SU-DHL-6 (cell line): ENCODE data around the gene C2orf92.

Source experiments
- CTCF ChIP-seq: fragments of 200-600 bp; sonication (generic); IDR thresholded peaks from one replicate; pipeline ENCODE4 v1.5.1; 2017; ENCODE audit warnings: antibody characterized with exemption, mild to moderate bottlenecking, low read length, moderate library complexity; ENCODE audit not compliant: insufficient read depth, poor library complexity, severe bottlenecking
- EZH2phosphoT487 ChIP-seq: fragments of 200-600 bp; sonication (generic), shearing (Covaris generic); conservative IDR thresholded peaks from 2 replicates; pipeline ENCODE4 v1.6.1; 2018; ENCODE audit warnings: mild to moderate bottlenecking, antibody characterized with exemption, low read length, moderate library complexity, mixed read lengths

DNA sequence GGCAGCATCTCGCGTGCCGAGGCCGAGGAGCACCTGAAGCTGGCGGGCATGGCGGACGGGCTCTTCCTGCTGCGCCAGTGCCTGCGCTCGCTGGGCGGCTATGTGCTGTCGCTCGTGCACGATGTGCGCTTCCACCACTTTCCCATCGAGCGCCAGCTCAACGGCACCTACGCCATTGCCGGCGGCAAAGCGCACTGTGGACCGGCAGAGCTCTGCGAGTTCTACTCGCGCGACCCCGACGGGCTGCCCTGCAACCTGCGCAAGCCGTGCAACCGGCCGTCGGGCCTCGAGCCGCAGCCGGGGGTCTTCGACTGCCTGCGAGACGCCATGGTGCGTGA, 54.5 kb downstream of the C2orf92 start:
- no peak for TF ChIP-seq CTCF
- no peak for TF ChIP-seq EZH2phosphoT487
